Measurements from ENCODE around the gene ZFYVE19.

The ZFYVE19 gene

GRCh38 chr15:40853241-40853890 lies 46.5 kb downstream of the ZFYVE19 start:
- no peak for TF ChIP-seq USF1 (IDR thresholded peaks at IDR 0.05)

DNA sequence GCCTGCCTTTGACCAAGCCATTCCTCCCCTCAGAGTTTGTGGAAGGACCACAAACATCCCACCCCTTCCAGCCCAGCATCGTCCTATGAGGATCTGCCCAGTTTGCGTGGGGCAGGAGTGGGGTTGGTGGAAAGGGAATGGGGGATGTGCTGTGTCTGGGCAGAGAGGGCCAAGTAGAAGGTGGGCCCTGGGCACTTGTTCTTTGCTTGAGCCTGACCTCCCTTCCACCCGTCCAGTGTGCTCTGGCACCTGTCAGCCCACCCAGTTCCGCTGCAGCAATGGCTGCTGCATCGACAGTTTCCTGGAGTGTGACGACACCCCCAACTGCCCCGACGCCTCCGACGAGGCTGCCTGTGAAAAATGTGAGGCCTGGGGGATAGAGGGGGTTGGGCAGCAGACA lies 47.3 kb downstream of the ZFYVE19 start:
- TF ChIP-seq CEBPB (IDR thresholded peaks at IDR 0.05) (no peak), YY1 (IDR thresholded peaks at IDR 0.05; ENCODE audit: low read depth) (no peak), NFIC (IDR thresholded peaks at IDR 0.05) (no peak)

- TF ChIP-seq TAF1 (IDR thresholded peaks at IDR 0.05; ENCODE audit: low read depth) (no peak), RAD21 (IDR thresholded peaks at IDR 0.05; ENCODE audit: low read depth) (no peak), TCF12 (IDR thresholded peaks at IDR 0.05; ENCODE audit: low read depth) (no peak), ZBTB7A (IDR thresholded peaks at IDR 0.05; ENCODE audit: low read depth) (no peak), TEAD4 (IDR thresholded peaks at IDR 0.05) (no peak), USF1 (IDR thresholded peaks at IDR 0.05) (no peak), CREB1 (IDR thresholded peaks at IDR 0.05; ENCODE audit: low read depth) (no peak), CEBPB (IDR thresholded peaks at IDR 0.05) (no peak), YY1 (IDR thresholded peaks at IDR 0.05; ENCODE audit: low read depth) (no peak)
These were observed 48.9 kb downstream of the ZFYVE19 start for GRCh38 chr15:40855706-40856234.

- no peak for TF ChIP-seq TAF1 (IDR thresholded peaks at IDR 0.05; ENCODE audit: low read depth)
- no peak for TF ChIP-seq YY1 (IDR thresholded peaks at IDR 0.05; ENCODE audit: low read depth)
- TF ChIP-seq TEAD4 (IDR thresholded peaks at IDR 0.05) = no peak
- no peak for TF ChIP-seq CEBPB (IDR thresholded peaks at IDR 0.05)
- TF ChIP-seq RAD21 (IDR thresholded peaks at IDR 0.05; ENCODE audit: low read depth) = no peak
- TF ChIP-seq EP300 (IDR thresholded peaks at IDR 0.05; ENCODE audit: borderline replicate concordance) = no peak
- TF ChIP-seq USF1 (IDR thresholded peaks at IDR 0.05) = no peak
- no peak for TF ChIP-seq ZBTB7A (IDR thresholded peaks at IDR 0.05; ENCODE audit: low read depth)
- TF ChIP-seq REST (IDR thresholded peaks at IDR 0.05; ENCODE audit: low read depth) = no peak
- no peak for TF ChIP-seq MAX (IDR thresholded peaks at IDR 0.05)
- TF ChIP-seq TCF12 (IDR thresholded peaks at IDR 0.05; ENCODE audit: low read depth) = no peak
- TF ChIP-seq EGR1 (IDR thresholded peaks at IDR 0.05) = no peak
- no peak for TF ChIP-seq FOXM1 (IDR thresholded peaks at IDR 0.05; ENCODE audit: borderline replicate concordance, low read depth)
- TF ChIP-seq NFIC (IDR thresholded peaks at IDR 0.05) = no peak
- no peak for TF ChIP-seq CREB1 (IDR thresholded peaks at IDR 0.05; ENCODE audit: low read depth)
These were observed 49.9 kb downstream of the ZFYVE19 start for GRCh38 chr15:40856746-40857145.

GRCh38 chr15:40857601-40858341 lies 50.9 kb downstream of the ZFYVE19 start:
- TF ChIP-seq MAX (IDR thresholded peaks at IDR 0.05) (peak; percentile 57; the same call in 1 of the 2 replicates), EGR1 (IDR thresholded peaks at IDR 0.05) (no peak), RAD21 (IDR thresholded peaks at IDR 0.05; ENCODE audit: low read depth) (peak; percentile 91), CREB1 (IDR thresholded peaks at IDR 0.05; ENCODE audit: low read depth) (no peak), YY1 (IDR thresholded peaks at IDR 0.05; ENCODE audit: low read depth) (0 out of 2 replicates have a peak, but pooled peaks have one; percentile 22), NFIC (IDR thresholded peaks at IDR 0.05) (peak; percentile 38; the same call in 1 of the 2 replicates), EP300 (IDR thresholded peaks at IDR 0.05; ENCODE audit: borderline replicate concordance) (no peak), USF1 (IDR thresholded peaks at IDR 0.05) (no peak), ZBTB7A (IDR thresholded peaks at IDR 0.05; ENCODE audit: low read depth) (no peak), TCF12 (IDR thresholded peaks at IDR 0.05; ENCODE audit: low read depth) (0 out of 2 replicates have a peak, but pooled peaks have one; percentile 37), REST (IDR thresholded peaks at IDR 0.05; ENCODE audit: low read depth) (no peak), TAF1 (IDR thresholded peaks at IDR 0.05; ENCODE audit: low read depth) (no peak), CEBPB (IDR thresholded peaks at IDR 0.05) (no peak), FOXM1 (IDR thresholded peaks at IDR 0.05; ENCODE audit: borderline replicate concordance, low read depth) (no peak), TEAD4 (IDR thresholded peaks at IDR 0.05) (no peak)

All from Ishikawa (cell line).